ENCODE data around the gene SLC22A23. TPM values are rescaled to one million over a fixed set of nuclear protein-coding genes. Genes with fewer than 3 reads are reported as not detected.

The SLC22A23 gene
- total RNA-seq, 4 donors from 2014 or later: 7.6 to 13.1 (median 9.5) TPM

DNA sequence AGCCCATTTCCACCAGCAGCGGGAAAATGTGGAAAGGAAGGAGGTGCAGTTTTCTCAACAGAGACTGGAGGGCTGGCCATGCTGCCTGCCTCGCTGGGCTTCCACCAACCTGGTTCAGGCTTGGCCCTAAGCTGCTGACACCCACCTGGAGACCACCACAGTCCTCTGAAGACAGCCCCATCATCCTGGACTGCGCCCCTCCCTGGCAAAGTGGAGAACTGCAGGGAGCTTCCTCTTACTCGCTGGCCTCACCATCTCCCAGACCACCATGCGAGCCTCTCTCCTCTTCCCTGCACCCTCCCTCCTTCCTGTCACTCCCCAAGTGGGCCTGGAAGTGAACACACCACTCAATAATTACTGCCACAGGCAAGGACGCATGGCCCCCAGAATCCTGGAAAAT is 126.7 kb downstream of the SLC22A23 start:
- no peak for TF ChIP-seq EP300 (IDR thresholded peaks at IDR 0.05)
- TF ChIP-seq POLR2AphosphoS5 (IDR thresholded peaks at IDR 0.05): no peak
- TF ChIP-seq CTCF (IDR thresholded peaks at IDR 0.05): no peak
- no peak for TF ChIP-seq POLR2A (IDR thresholded peaks at IDR 0.05; ENCODE audit: low read depth)
- intact Hi-C loops (cut with DNase I): no loop called here
- 90% methylated on average over 6 of the region's 6 CpGs for WGBS
- Histone ChIP-seq H3K9me3 (no peaks in the 10 kb centered on the region), H3K27ac (replicated peaks in 1 of 4) (peak overlapping the region; percentile 74 to 77 (median 76)), H3K4me1 (peaks cover 24 to 78% (median 72%) of the 10 kb centered on the region in 4 donors), H3K4me3 (no peak overlapping the region), H3K27me3 (no peaks in the 10 kb centered on the region), H3K36me3 (no peaks in the 10 kb centered on the region)
- no peak for DNase-seq (ENCODE audit: extremely low spot score)

GRCh38 chr6:3329393-3330051 is 127.3 kb downstream of the SLC22A23 start:
- intact Hi-C loops (cut with DNase I): no loop called here
- Histone ChIP-seq H3K9me3 (no peaks in the 10 kb centered on the region), H3K27me3 (no peaks in the 10 kb centered on the region), H3K36me3 (no peaks in the 10 kb centered on the region), H3K27ac (replicated peaks in 1 of 4) (peak overlapping the region; percentile 74 to 77 (median 76)), H3K4me3 (no peak overlapping the region), H3K4me1 (peaks cover 30 to 78% (median 72%) of the 10 kb centered on the region in 4 donors)
- WGBS: 82% methylated on average over 25 of the region's 26 CpGs
- DNase-seq (ENCODE audit: extremely low spot score): no peak
- TF ChIP-seq CTCF (IDR thresholded peaks at IDR 0.05) (no peak), POLR2AphosphoS5 (IDR thresholded peaks at IDR 0.05) (peak in 1 of 2 donors; percentile 47)

DNA sequence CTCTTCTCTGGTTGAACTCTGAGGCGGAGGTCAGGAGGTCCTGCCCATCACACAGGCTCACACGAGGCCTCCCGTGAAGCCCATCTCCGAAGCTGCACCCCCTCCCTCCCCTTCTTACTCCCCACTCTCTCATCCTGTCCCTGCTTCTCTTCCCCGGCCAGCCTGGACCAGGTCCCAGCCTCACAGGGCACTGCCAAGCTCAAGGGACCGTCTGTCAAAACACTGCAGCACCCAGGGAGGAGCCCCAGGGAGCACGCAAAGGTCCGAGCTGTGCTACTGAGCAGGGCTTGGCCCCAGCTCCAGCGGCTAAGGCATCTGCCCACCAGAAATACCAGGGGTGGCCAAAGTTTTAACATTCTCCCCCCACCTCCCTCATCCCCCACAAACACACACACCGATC is 128.1 kb downstream of the SLC22A23 start:
- Histone ChIP-seq H3K36me3 (no peaks in the 10 kb centered on the region), H3K9me3 (no peaks in the 10 kb centered on the region), H3K4me3 (no peak overlapping the region), H3K27ac (replicated peaks in 1 of 4) (peak overlapping the region; percentile 61 to 77 (median 76)), H3K4me1 (peaks cover 30 to 79% (median 69%) of the 10 kb centered on the region in 4 donors), H3K27me3 (no peaks in the 10 kb centered on the region)
- intact Hi-C loops (cut with DNase I): no loop called here
- no peak for DNase-seq (ENCODE audit: extremely low spot score)
- TF ChIP-seq CTCF (IDR thresholded peaks at IDR 0.05) (no peak), EP300 (IDR thresholded peaks at IDR 0.05) (no peak), POLR2AphosphoS5 (IDR thresholded peaks at IDR 0.05) (no peak)
- WGBS: 62% methylated on average over 10 of the region's 10 CpGs

- no peak for TF ChIP-seq POLR2AphosphoS5 (IDR thresholded peaks at IDR 0.05)
- no peak for TF ChIP-seq CTCF (IDR thresholded peaks at IDR 0.05)
- TF ChIP-seq EP300 (IDR thresholded peaks at IDR 0.05): no peak
- no peak for TF ChIP-seq POLR2A (IDR thresholded peaks at IDR 0.05; ENCODE audit: low read depth)
- H3K4me1 ChIP-seq: peaks cover 30 to 81% (median 69%) of the 10 kb centered on the region in 4 donors
These were observed 128.7 kb downstream of the SLC22A23 start for GRCh38 chr6:3328145-3328544.

DNA sequence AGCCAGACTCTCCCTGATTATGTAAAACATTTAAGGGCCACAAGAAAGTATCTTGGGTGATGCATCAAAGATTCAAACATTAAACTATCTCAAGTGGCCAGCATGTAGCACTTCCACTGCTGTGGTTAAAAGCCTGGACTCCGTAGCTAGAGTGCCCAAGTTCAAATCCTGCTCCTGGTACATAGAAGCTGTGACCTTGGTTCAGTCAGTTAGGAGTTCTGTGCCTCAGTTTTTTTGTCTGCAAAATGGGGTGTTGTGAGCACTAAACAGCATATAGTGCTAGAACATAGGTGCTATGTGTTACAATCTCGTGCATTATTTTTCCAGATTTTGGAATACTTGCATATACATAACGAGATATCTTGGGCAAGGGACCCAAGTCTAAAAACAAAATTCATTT is 129.4 kb downstream of the SLC22A23 start:
- TF ChIP-seq POLR2AphosphoS5 (IDR thresholded peaks at IDR 0.05) (no peak), POLR2A (IDR thresholded peaks at IDR 0.05; ENCODE audit: low read depth) (no peak), EP300 (IDR thresholded peaks at IDR 0.05) (no peak)
- Histone ChIP-seq H3K9me3 (no peaks in the 10 kb centered on the region), H3K4me3 (no peak overlapping the region), H3K27me3 (no peaks in the 10 kb centered on the region), H3K27ac (replicated peaks in 1 of 4) (peak overlapping the region in 1 of 4 donors; percentile 17), H3K4me1 (peaks cover 30 to 81% (median 69%) of the 10 kb centered on the region in 4 donors), H3K36me3 (peaks cover 0 to 5% (median 0%) of the 10 kb centered on the region in 4 donors)
- no peak for DNase-seq (ENCODE audit: extremely low spot score)
- 93% methylated on average over 3 of the region's 3 CpGs for WGBS
- intact Hi-C loops (cut with DNase I): no loop called here

More at GRCh38 chr6:3328145-3328544, 128.7 kb downstream of the SLC22A23 start:
- no peaks in the 10 kb centered on the region for H3K27me3 ChIP-seq
- H3K36me3 ChIP-seq: no peaks in the 10 kb centered on the region
- H3K9me3 ChIP-seq: no peaks in the 10 kb centered on the region
- intact Hi-C loops (cut with DNase I): no loop called here
- WGBS: 94% methylated on average over 12 of the region's 12 CpGs
- no peak for DNase-seq (ENCODE audit: extremely low spot score)
- no peak overlapping the region for H3K4me3 ChIP-seq
- peak overlapping the region; percentile 61 to 77 (median 76) for H3K27ac ChIP-seq (replicated peaks in 1 of 4)

Measured in esophagus muscularis mucosa (tissue), 4 donors.